ENCODE data around the gene ARHGAP35.

The ARHGAP35 gene

GRCh38 chr19:46825731-46826055, 35.1 kb upstream of the ARHGAP35 start:
- H3K4me1 ChIP-seq (ENCODE audit: insufficient read depth, poor library complexity, severe bottlenecking), result peaks cover 12% of the 10 kb centered on the region
- TF ChIP-seq CTCF (IDR thresholded peaks at IDR 0.05; ENCODE audit: poor library complexity, severe bottlenecking), result no peak
- H3K27ac ChIP-seq (ENCODE audit: poor library complexity, severe bottlenecking), result no peak overlapping the region
- DNase-seq (ENCODE audit: low spot score) (no peak), ATAC-seq (ENCODE audit: low read depth) (no peak)
- H3K4me3 ChIP-seq (ENCODE audit: severe bottlenecking), result no peak overlapping the region
- H3K36me3 ChIP-seq (ENCODE audit: low read depth), result no peaks in the 10 kb centered on the region
- H3K9me3 ChIP-seq (ENCODE audit: severe bottlenecking), result no peaks in the 10 kb centered on the region
- H3K27me3 ChIP-seq (ENCODE audit: insufficient read depth, poor library complexity, severe bottlenecking), result no peaks in the 10 kb centered on the region

- DNase-seq (ENCODE audit: low spot score) (no peak), ATAC-seq (ENCODE audit: low read depth) (no peak)
- H3K36me3 ChIP-seq (ENCODE audit: low read depth), result no peaks in the 10 kb centered on the region
- H3K27me3 ChIP-seq (ENCODE audit: insufficient read depth, poor library complexity, severe bottlenecking), result no peaks in the 10 kb centered on the region
- peak overlapping the region; percentile 57 for H3K27ac ChIP-seq (ENCODE audit: poor library complexity, severe bottlenecking)
- peaks cover 12% of the 10 kb centered on the region for H3K4me1 ChIP-seq (ENCODE audit: insufficient read depth, poor library complexity, severe bottlenecking)
- no peak overlapping the region for H3K4me3 ChIP-seq (ENCODE audit: severe bottlenecking)
- no peak for TF ChIP-seq CTCF (IDR thresholded peaks at IDR 0.05; ENCODE audit: poor library complexity, severe bottlenecking)
- no peaks in the 10 kb centered on the region for H3K9me3 ChIP-seq (ENCODE audit: severe bottlenecking)
These were observed 32.3 kb upstream of the ARHGAP35 start for GRCh38 chr19:46828484-46828883.

GRCh38 chr19:46830864-46831263, 29.9 kb upstream of the ARHGAP35 start:
- H3K27ac ChIP-seq (ENCODE audit: poor library complexity, severe bottlenecking), result no peak overlapping the region
- H3K27me3 ChIP-seq (ENCODE audit: insufficient read depth, poor library complexity, severe bottlenecking), result no peaks in the 10 kb centered on the region
- no peaks in the 10 kb centered on the region for H3K36me3 ChIP-seq (ENCODE audit: low read depth)
- peaks cover 12% of the 10 kb centered on the region for H3K4me1 ChIP-seq (ENCODE audit: insufficient read depth, poor library complexity, severe bottlenecking)
- no peak for TF ChIP-seq CTCF (IDR thresholded peaks at IDR 0.05; ENCODE audit: poor library complexity, severe bottlenecking)
- no peak for ATAC-seq (ENCODE audit: low read depth)
- H3K4me3 ChIP-seq (ENCODE audit: severe bottlenecking), result no peak overlapping the region
- no peaks in the 10 kb centered on the region for H3K9me3 ChIP-seq (ENCODE audit: severe bottlenecking)
- no peak for DNase-seq (ENCODE audit: low spot score)

GRCh38 chr19:46834121-46834520, 26.7 kb upstream of the ARHGAP35 start:
- TF ChIP-seq CTCF (IDR thresholded peaks at IDR 0.05; ENCODE audit: poor library complexity, severe bottlenecking), result no peak
- no peak for DNase-seq (ENCODE audit: low spot score)
- no peak for ATAC-seq (ENCODE audit: low read depth)

GRCh38 chr19:46834984-46835383, 25.8 kb upstream of the ARHGAP35 start:
- TF ChIP-seq CTCF (IDR thresholded peaks at IDR 0.05; ENCODE audit: poor library complexity, severe bottlenecking), result no peak
- Histone ChIP-seq H3K27ac (ENCODE audit: poor library complexity, severe bottlenecking) (no peak overlapping the region), H3K4me1 (ENCODE audit: insufficient read depth, poor library complexity, severe bottlenecking) (peaks cover 4% of the 10 kb centered on the region), H3K9me3 (ENCODE audit: severe bottlenecking) (no peaks in the 10 kb centered on the region), H3K27me3 (ENCODE audit: insufficient read depth, poor library complexity, severe bottlenecking) (no peaks in the 10 kb centered on the region), H3K4me3 (ENCODE audit: severe bottlenecking) (no peak overlapping the region), H3K36me3 (ENCODE audit: low read depth) (peaks cover 25% of the 10 kb centered on the region)
- DNase-seq (ENCODE audit: low spot score), result no peak
- no peak for ATAC-seq (ENCODE audit: low read depth)

More at GRCh38 chr19:46834121-46834520, 26.7 kb upstream of the ARHGAP35 start:
- H3K27me3 ChIP-seq (ENCODE audit: insufficient read depth, poor library complexity, severe bottlenecking), result no peaks in the 10 kb centered on the region
- H3K9me3 ChIP-seq (ENCODE audit: severe bottlenecking), result no peaks in the 10 kb centered on the region
- peaks cover 8% of the 10 kb centered on the region for H3K4me1 ChIP-seq (ENCODE audit: insufficient read depth, poor library complexity, severe bottlenecking)
- peaks cover 17% of the 10 kb centered on the region for H3K36me3 ChIP-seq (ENCODE audit: low read depth)
- H3K4me3 ChIP-seq (ENCODE audit: severe bottlenecking), result no peak overlapping the region
- H3K27ac ChIP-seq (ENCODE audit: poor library complexity, severe bottlenecking), result no peak overlapping the region
